AG04449 (cell line): ENCODE measurements around the gene ENC1.

Experiments used
- CTCF ChIA-PET: fragments of 350-600 bp; formaldehyde crosslinking; extraction: SDS; loops from one replicate; lab custom pipeline; 2021; ENCODE audit warnings: antibody characterized with exemption; lab: Yijun Ruan, JAX
- POLR2A ChIA-PET: fragments of 400-600, 350-600 bp; formaldehyde crosslinking; extraction: SDS; loops from one replicate; lab custom pipeline; 2020; ENCODE audit warnings: antibody characterized with exemption, inconsistent platforms; lab: Yijun Ruan, JAX
- DNase-seq: peaks from one replicate; pipeline ENCODE4 v3.0.0-alpha.2; 2010; ENCODE audit warnings: low read depth, low spot score
- H3K4me3 ChIP-seq: 2 replicates; pipeline ENCODE4 v1.5.1; 2011; ENCODE audit warnings: low read depth, mild to moderate bottlenecking, control low read depth, low read length
- CTCF ChIP-seq: IDR thresholded peaks from one replicate; pipeline ENCODE4 v1.5.1; 2011; ENCODE audit warnings: mild to moderate bottlenecking, moderate library complexity, low read length, control low read depth, inconsistent platforms; ENCODE audit not compliant: insufficient read depth; ENCODE audit errors: missing control alignments

The ENC1 gene

DNA sequence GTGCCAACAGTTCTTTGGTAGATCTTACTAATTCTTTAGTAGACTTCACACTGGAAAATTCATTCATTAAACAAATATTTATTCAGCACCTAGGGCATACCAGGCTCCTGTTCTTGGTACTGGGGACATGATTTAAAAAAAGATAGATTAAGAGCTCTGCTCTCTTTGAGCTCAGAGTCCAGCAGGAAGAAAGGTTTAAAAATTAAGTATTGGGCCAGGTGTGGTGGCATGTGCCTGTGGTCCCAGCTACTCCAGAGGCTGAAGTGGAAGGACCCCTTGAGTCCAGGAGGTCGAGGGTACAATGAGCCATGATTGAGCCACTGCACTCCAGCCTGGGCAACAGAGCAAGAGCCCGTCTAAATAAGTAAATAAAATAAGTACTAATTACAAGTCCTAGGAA, 41.4 kb downstream of the ENC1 start:
- POLR2A ChIA-PET: no interaction called here
- CTCF ChIA-PET: no interaction called here
- no peak for TF ChIP-seq CTCF
- H3K4me3 ChIP-seq: no peak overlapping the region
- no peak for DNase-seq

- ChIA-PET CTCF (interaction anchor here (1.0 kb wide), 1 partner anchor 10 kb away, joined by 3 read pairs; no protein-coding TSS in a partner anchor), POLR2A (no interaction called here)
- TF ChIP-seq CTCF: no peak
- H3K4me3 ChIP-seq: no peak overlapping the region
- DNase-seq: no peak
These were observed 41.8 kb downstream of the ENC1 start for GRCh38 chr5:74598731-74599130.

- no peak overlapping the region for H3K4me3 ChIP-seq
- no peak for DNase-seq
- POLR2A ChIA-PET: no interaction called here
- TF ChIP-seq CTCF: no peak
- CTCF ChIA-PET: no interaction called here
These were observed 43.6 kb downstream of the ENC1 start for GRCh38 chr5:74596927-74597326.

- DNase-seq: no peak
- ChIA-PET POLR2A (no interaction called here), CTCF (no interaction called here)
- TF ChIP-seq CTCF: no peak
- H3K4me3 ChIP-seq: no peak overlapping the region
These were observed 45.2 kb downstream of the ENC1 start for GRCh38 chr5:74595143-74595925.

- DNase-seq: no peak
- POLR2A ChIA-PET: no interaction called here
These were observed 46.1 kb downstream of the ENC1 start for GRCh38 chr5:74594137-74595040.

More at GRCh38 chr5:74594137-74595040, 46.1 kb downstream of the ENC1 start:
- H3K4me3 ChIP-seq: no peak overlapping the region
- CTCF ChIA-PET: no interaction called here
- TF ChIP-seq CTCF: no peak
